ENCODE results near the gene BICDL1.
"Not testable (repeated sequence)": the region's sequence is repeated elsewhere in the genome, so short reads cannot be mapped to it uniquely, and the experiment has no call there.

Gene BICDL1, protein sequence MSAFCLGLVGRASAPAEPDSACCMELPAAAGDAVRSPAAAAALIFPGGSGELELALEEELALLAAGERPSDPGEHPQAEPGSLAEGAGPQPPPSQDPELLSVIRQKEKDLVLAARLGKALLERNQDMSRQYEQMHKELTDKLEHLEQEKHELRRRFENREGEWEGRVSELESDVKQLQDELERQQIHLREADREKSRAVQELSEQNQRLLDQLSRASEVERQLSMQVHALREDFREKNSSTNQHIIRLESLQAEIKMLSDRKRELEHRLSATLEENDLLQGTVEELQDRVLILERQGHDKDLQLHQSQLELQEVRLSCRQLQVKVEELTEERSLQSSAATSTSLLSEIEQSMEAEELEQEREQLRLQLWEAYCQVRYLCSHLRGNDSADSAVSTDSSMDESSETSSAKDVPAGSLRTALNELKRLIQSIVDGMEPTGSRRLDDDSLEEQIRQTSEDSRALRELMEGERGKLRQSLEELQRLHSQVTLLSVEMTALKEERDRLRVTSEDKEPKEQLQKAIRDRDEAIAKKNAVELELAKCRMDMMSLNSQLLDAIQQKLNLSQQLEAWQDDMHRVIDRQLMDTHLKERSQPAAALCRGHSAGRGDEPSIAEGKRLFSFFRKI

DNA sequence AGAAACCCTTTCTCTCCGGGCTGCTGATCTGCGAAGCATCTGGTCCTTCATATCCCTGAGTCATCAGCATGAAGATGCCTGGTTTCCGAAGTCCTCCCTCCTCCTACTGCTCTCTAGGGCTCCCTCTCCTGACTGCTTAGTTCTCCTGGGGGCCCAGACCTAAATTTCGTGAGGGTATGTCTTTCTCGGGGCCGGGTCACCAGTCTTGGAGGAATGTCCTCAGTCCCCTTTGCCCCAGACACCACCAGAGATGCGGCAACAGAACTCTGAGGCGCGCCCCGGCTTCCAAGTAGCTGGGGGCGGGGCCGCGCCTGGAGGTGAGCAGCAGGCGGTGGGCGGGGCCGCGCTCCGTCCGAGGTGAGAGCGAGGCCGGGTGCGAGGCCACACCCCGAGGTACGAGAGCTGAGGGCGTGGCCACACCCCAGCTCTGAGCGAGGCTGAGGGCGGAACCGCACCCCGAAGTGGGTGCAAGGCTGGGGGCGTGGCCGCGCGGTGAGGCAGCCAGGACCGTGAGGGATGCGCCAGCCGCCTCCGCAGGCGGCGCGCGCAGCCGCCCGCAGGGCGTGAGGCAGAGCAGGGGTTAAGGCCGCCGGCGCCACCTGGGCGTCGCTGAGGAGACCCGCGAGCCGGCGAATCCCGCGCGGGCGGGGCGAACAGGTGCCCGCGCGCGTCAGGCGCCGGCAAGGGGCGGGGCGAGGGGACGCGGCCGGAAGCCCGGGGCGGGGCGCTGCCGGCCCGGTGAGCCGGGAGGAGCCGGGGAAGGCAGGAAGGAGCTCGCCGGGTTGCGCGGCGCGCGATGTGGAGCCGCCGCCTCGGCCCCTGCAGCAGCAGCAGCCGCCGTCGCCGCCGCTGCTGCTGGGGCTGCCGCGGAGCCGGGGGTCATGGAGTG is at the start of gene BICDL1:
Gene BICDL1 (plus strand): TSS at position 765 of the 889 bp plus-strand sequence. CDS start 633 bp downstream, outside the sequence.
- peaks cover 46% of the 10 kb centered on the region for H3K27me3 ChIP-seq (ENCODE audit: low read depth)

DNA sequence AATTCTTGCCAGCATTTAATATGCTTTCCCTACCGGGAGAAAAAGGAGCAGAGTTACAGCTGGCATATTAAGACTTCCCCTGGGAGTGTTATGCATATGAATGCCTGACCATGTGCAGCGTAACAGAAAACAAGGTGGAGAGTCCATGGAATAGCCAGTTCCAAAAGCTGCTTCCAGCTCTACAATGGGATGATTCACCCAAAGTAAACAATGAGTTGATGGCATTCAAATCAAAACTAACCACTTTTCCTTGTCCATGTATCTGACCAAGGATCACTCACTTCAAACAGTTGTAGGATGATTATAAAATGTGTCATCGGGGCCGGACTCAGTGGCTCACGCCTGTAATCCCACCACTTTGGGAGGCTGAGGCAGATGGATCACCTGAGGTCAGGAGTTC is 48.1 kb upstream of the BICDL1 start:
- Histone ChIP-seq H3K4me1 (peaks cover 7% of the 10 kb centered on the region; the same call in 1 of the 2 replicates), H3K36me3 (replicated peaks) (no peaks in the 10 kb centered on the region), H3K9me3 (no peaks in the 10 kb centered on the region), H3K27me3 (ENCODE audit: low read depth) (no peaks in the 10 kb centered on the region), H3K4me3 (no peak overlapping the region)
- DNase-seq (ENCODE audit: low spot score in 2 of 2) = peak; percentile 55 to 75
- in situ Hi-C loops (cut with MboI; ENCODE audit: low sequenced_read_pairs) = no loop called here

More for the DNA sequence above, at the start of gene BICDL1:
- Histone ChIP-seq H3K4me3 (peak within 1 kb of the TSS; percentile 34), H3K9me3 (no peaks in the 10 kb centered on the region), H3K36me3 (replicated peaks) (no peaks in the 10 kb centered on the region), H3K4me1 (peaks cover 5% of the 10 kb centered on the region)
- DNase-seq (ENCODE audit: low spot score in 2 of 2) = peak; percentile 49 to 85
- in situ Hi-C loops (cut with MboI; ENCODE audit: low sequenced_read_pairs) = no loop called here

GRCh38 chr12:119942386-119942785 is 46.6 kb upstream of the BICDL1 start:
- Histone ChIP-seq H3K27me3 (ENCODE audit: low read depth) (no peaks in the 10 kb centered on the region), H3K36me3 (replicated peaks) (no peaks in the 10 kb centered on the region), H3K9me3 (no peaks in the 10 kb centered on the region), H3K4me3 (no peak overlapping the region), H3K4me1 (peaks cover 7% of the 10 kb centered on the region; the same call in 1 of the 2 replicates)
- in situ Hi-C loops (cut with MboI; ENCODE audit: low sequenced_read_pairs) = no loop called here
- no peak for DNase-seq (ENCODE audit: low spot score in 2 of 2)

- no peak for DNase-seq (ENCODE audit: low spot score in 2 of 2)
- no peaks in the 10 kb centered on the region for H3K9me3 ChIP-seq
- in situ Hi-C loops (cut with MboI; ENCODE audit: low sequenced_read_pairs) = no loop called here
- no peaks in the 10 kb centered on the region for H3K27me3 ChIP-seq (ENCODE audit: low read depth)
- H3K4me1 ChIP-seq = no peaks in the 10 kb centered on the region; the same call in 1 of the 2 replicates
- no peak overlapping the region for H3K4me3 ChIP-seq
- no peaks in the 10 kb centered on the region for H3K36me3 ChIP-seq (replicated peaks)
These were observed 42.8 kb upstream of the BICDL1 start for GRCh38 chr12:119946213-119946612.

- H3K4me3 ChIP-seq = no peak overlapping the region
- DNase-seq (ENCODE audit: low spot score in 2 of 2) = no peak
- H3K36me3 ChIP-seq (replicated peaks) = no peaks in the 10 kb centered on the region
- in situ Hi-C loops (cut with MboI; ENCODE audit: low sequenced_read_pairs) = no loop called here
- H3K9me3 ChIP-seq = no peaks in the 10 kb centered on the region
- H3K27me3 ChIP-seq (ENCODE audit: low read depth) = no peaks in the 10 kb centered on the region
- H3K4me1 ChIP-seq = no peaks in the 10 kb centered on the region
These were observed 39.9 kb upstream of the BICDL1 start for GRCh38 chr12:119949145-119949544.

- in situ Hi-C loops (cut with MboI; ENCODE audit: low sequenced_read_pairs) = no loop called here
These were observed 39.4 kb upstream of the BICDL1 start for GRCh38 chr12:119949594-119949993.

DNA sequence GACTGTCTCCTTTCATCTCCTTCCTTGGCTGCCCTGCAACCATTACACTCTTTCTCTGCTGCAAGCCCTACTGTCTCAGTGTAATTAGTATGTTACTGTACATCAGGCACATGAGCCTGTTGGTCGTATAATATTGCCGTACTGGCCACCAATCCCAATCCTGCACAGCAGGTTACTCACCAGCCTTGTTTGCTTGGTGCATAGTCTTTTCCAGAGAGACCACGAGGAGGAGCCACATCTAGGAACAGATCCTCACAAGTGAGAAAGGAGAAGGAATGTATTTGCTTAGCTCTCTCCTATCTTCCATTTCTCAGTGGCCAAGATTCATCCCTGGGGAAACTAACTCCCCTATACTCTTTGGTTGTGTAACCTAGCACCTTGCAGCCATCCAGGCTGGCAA is 33.0 kb upstream of the BICDL1 start:
- peaks cover 7% of the 10 kb centered on the region; the same call in 1 of the 2 replicates for H3K9me3 ChIP-seq
- DNase-seq (ENCODE audit: low spot score in 2 of 2) = no peak
- H3K4me1 ChIP-seq = no peaks in the 10 kb centered on the region
- in situ Hi-C loops (cut with MboI; ENCODE audit: low sequenced_read_pairs) = no loop called here
- no peak overlapping the region for H3K4me3 ChIP-seq
- no peaks in the 10 kb centered on the region for H3K27me3 ChIP-seq (ENCODE audit: low read depth)
- H3K36me3 ChIP-seq (replicated peaks) = no peaks in the 10 kb centered on the region

More at GRCh38 chr12:119949594-119949993, 39.4 kb upstream of the BICDL1 start:
- Histone ChIP-seq H3K27me3 (ENCODE audit: low read depth) (no peaks in the 10 kb centered on the region), H3K4me1 (no peaks in the 10 kb centered on the region), H3K36me3 (replicated peaks) (no peaks in the 10 kb centered on the region), H3K9me3 (no peaks in the 10 kb centered on the region), H3K4me3 (no peak overlapping the region)
- DNase-seq (ENCODE audit: low spot score in 2 of 2) = no peak

DNA sequence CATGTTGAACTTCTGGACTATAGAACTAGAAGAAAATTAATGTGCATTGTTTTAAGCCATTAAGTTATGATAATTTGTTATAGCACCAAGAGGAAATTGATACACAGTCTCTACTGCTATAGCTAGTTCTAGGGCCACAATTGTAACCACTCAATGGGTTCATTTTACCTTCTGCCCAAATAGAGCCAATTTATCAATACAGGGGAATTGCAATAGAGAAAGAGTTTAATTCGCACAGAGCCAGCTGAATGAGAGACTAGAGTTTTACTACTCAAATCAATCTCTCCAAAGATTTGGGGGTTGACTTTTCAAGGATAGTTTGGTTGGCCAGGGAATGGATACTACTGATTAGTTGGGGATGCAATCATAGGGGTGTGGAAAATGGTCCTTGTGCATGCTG is 31.9 kb upstream of the BICDL1 start:
- Histone ChIP-seq H3K4me3 (no peak overlapping the region), H3K36me3 (replicated peaks) (no peaks in the 10 kb centered on the region), H3K27me3 (ENCODE audit: low read depth) (no peaks in the 10 kb centered on the region), H3K4me1 (no peaks in the 10 kb centered on the region), H3K9me3 (peaks cover 7% of the 10 kb centered on the region; the same call in 1 of the 2 replicates)
- in situ Hi-C loops (cut with MboI; ENCODE audit: low sequenced_read_pairs) = no loop called here
- DNase-seq (ENCODE audit: low spot score in 2 of 2) = no peak

GRCh38 chr12:119959435-119959834 is 29.6 kb upstream of the BICDL1 start:
- DNase-seq (ENCODE audit: low spot score in 2 of 2) = no peak
- Histone ChIP-seq H3K4me1 (no peaks in the 10 kb centered on the region), H3K9me3 (peaks cover 7% of the 10 kb centered on the region; the same call in 1 of the 2 replicates), H3K27me3 (ENCODE audit: low read depth) (peaks cover 2% of the 10 kb centered on the region; the same call in 1 of the 2 replicates), H3K4me3 (no peak overlapping the region), H3K36me3 (replicated peaks) (no peaks in the 10 kb centered on the region)
- in situ Hi-C loops (cut with MboI; ENCODE audit: low sequenced_read_pairs) = no loop called here

DNA sequence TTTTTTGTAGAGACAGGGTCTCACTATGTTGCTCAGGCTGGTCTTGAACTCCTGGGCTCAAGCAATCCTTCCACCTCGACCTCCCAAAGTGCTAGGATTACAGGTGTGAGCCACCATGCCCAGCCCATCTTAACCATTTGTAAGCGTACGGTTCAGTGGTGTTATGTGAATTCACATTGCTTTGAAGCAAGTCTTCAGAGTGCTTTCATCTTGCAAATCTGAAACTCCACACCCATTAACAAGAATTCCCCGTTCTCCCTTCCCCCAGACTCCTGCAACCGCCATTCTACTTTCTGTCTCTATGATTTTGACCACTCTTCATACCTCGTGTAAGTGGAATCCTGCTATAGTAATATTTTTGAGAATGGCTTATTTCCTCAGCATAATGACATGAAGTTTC is 24.9 kb upstream of the BICDL1 start:
- no peak overlapping the region for H3K4me3 ChIP-seq
- no peak for DNase-seq (ENCODE audit: low spot score in 2 of 2)
- H3K4me1 ChIP-seq = no peaks in the 10 kb centered on the region
- no peaks in the 10 kb centered on the region for H3K9me3 ChIP-seq
- peaks cover 17% of the 10 kb centered on the region; the same call in 1 of the 2 replicates for H3K27me3 ChIP-seq (ENCODE audit: low read depth)
- in situ Hi-C loops (cut with MboI; ENCODE audit: low sequenced_read_pairs) = no loop called here
- no peaks in the 10 kb centered on the region for H3K36me3 ChIP-seq (replicated peaks)

DNA sequence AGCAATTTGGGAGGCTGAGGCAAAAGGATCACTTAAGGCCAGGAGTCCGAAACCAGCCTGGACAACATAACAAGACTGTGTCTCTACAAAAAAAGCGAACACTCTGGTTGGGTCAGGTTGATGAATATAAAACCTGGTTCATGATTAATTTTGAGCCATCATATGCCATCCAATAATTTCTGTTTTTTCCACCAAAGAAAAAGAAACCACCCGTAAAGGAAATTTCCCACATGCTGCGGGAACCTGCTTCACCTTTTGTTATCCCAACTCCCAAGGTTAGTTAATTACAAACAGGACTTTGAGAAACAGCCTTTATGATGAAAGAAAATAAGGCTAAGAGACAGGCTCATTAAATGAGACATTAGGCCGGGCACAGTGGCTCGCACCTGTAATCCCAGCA is 24.1 kb upstream of the BICDL1 start:
- in situ Hi-C loops (cut with MboI; ENCODE audit: low sequenced_read_pairs) = no loop called here
- no peak overlapping the region for H3K4me3 ChIP-seq
- no peaks in the 10 kb centered on the region for H3K36me3 ChIP-seq (replicated peaks)
- H3K4me1 ChIP-seq = no peaks in the 10 kb centered on the region
- no peak for DNase-seq (ENCODE audit: low spot score in 2 of 2)
- peaks cover 17% of the 10 kb centered on the region; the same call in 1 of the 2 replicates for H3K27me3 ChIP-seq (ENCODE audit: low read depth)
- no peaks in the 10 kb centered on the region for H3K9me3 ChIP-seq

DNA sequence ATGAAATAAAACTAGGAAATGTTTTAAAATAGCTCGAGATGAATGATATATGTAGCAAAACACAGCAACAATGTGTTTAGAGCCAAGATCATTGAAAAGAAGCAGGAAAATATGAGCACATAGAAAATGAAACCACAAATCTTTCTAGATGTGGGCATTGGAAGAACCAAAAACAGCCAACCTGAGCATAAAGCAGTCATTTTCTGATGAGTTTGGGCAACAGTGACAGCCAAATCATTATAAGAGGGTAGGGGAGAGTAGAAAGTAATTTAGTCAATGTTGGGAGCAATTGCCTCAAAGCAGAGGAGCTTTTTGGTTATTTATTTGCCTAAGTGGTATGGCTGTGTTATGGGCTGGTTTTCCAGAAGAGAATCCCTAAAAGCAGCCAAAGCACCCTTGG is 8.8 kb upstream of the BICDL1 start:
- H3K4me1 ChIP-seq = no peaks in the 10 kb centered on the region
- no peaks in the 10 kb centered on the region for H3K36me3 ChIP-seq (replicated peaks)
- peaks cover 38% of the 10 kb centered on the region for H3K27me3 ChIP-seq (ENCODE audit: low read depth)
- no peak for DNase-seq (ENCODE audit: low spot score in 2 of 2)
- in situ Hi-C loops (cut with MboI; ENCODE audit: low sequenced_read_pairs) = no loop called here
- H3K9me3 ChIP-seq = no peaks in the 10 kb centered on the region
- no peak overlapping the region for H3K4me3 ChIP-seq

DNA sequence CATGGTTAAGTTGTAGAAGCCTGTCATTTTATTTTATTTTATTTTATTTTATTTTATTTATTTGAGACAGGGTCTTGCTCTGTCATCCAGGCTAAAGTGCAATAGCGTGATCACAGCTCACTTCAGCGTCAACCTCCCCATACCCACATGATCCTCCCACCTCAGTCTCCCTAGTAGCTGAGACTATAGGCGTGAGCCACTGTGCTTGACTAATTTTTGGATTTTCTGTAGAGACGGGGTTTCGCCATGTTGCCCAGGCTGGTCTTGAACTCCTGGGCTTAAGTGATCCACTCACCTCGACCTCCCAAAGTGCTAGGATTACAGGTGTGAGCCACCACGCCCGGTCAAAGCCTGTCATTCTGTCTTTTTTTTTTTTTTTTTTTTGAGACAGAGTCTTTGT is 8.3 kb upstream of the BICDL1 start:
- H3K36me3 ChIP-seq (replicated peaks); H3K4me3 ChIP-seq; H3K4me1 ChIP-seq; H3K9me3 ChIP-seq; in situ Hi-C loops (cut with MboI; ENCODE audit: low sequenced_read_pairs); DNase-seq (ENCODE audit: low spot score in 2 of 2): not testable (repeated sequence)
- peaks cover 40% of the 10 kb centered on the region for H3K27me3 ChIP-seq (ENCODE audit: low read depth)
